HCT116 (cell line): ENCODE data around the gene ATP8A2. TPM values are rescaled to one million over a fixed set of nuclear protein-coding genes. Genes with fewer than 3 reads are reported as not detected.

Experiments used
- ATAC-seq: fragments of 200-7000 bp; cut with Tn5 transposase; 2 replicates; pipeline ENCODE4 v1.9.1; 2020; ENCODE audit warnings: mild to moderate bottlenecking, moderate library complexity
- BruUV-seq: library from RNA; stranded (reverse); fragments of 400-500 nt; replicated peaks from 2 replicates; lab custom pipeline; 2021; lab: Mats Ljungman, UMichigan
- CTCF ChIA-PET: fragments of 300-600 bp; sonication (Branson Sonifier 250); formaldehyde crosslinking; loops from one replicate; lab custom pipeline; 2021; ENCODE audit warnings: antibody characterized with exemption; lab: Charles Lee
- POLR2A ChIA-PET: fragments of 300-600, 350-600 bp; sonication (Branson Sonifier 250); formaldehyde crosslinking; loops from one replicate; lab custom pipeline; 2021; ENCODE audit warnings: antibody characterized with exemption; lab: Charles Lee
- RAD21 ChIA-PET, 2 experiments: fragments of 300-600 bp; sonication (Branson Sonifier 250); formaldehyde crosslinking; loops; one replicate each; lab custom pipeline; 2023; ENCODE audit warnings: low total read pairs in 2 of 2; ENCODE audit not compliant: uncharacterized antibody in 2 of 2, unreplicated experiment in 2 of 2, low non-redundant PET in 1 of 2; lab: Charles Lee
- DNase-seq: peaks from one replicate; pipeline ENCODE4 v3.0.0-alpha.2; 2010; ENCODE audit warnings: low read depth, low spot score
- H2AFZ ChIP-seq: fragments of 200-600 bp; shearing (Covaris generic), sonication (generic); 2 replicates; pipeline ENCODE4 v1.6.1; 2017; ENCODE audit warnings: low read depth, mixed run types, mixed read lengths, antibody characterized with exemption, low read length; ENCODE audit not compliant: poor library complexity, severe bottlenecking
- H3K27ac ChIP-seq: 2 replicates; pipeline ENCODE4 v1.5.1; 2012; ENCODE audit warnings: low read depth, low read length
- H3K27me3 ChIP-seq: fragments of 200-600 bp; sonication (generic); 2 replicates; pipeline ENCODE4 v1.6.1; 2016; ENCODE audit warnings: mixed run types, low read length, mixed read lengths; ENCODE audit not compliant: insufficient read depth
- H3K36me3 ChIP-seq, 2 experiments: fragments of 200-500 bp in 1 of 2; fragments of 200-600 bp in 1 of 2; sonication (Bioruptor generic) in 1 of 2; sonication (generic) in 1 of 2; 2 replicates each; pipeline versions ENCODE4 v1.5.1 to v1.6.1; 2014 to 2016; ENCODE audit warnings: low read length in 2 of 2, inconsistent platforms in 1 of 2, mixed read lengths in 1 of 2, mixed run types in 1 of 2; ENCODE audit not compliant: insufficient read depth in 2 of 2, control insufficient read depth in 1 of 2
- H3K4me1 ChIP-seq, 2 experiments: fragments of 200-600 bp in 1 of 2; sonication (generic) in 1 of 2; 2 replicates each; pipeline versions ENCODE4 v1.5.1 to v1.6.1; 2012 to 2017; ENCODE audit warnings: low read length in 2 of 2, inconsistent platforms in 1 of 2, mild to moderate bottlenecking in 1 of 2, mixed read lengths in 1 of 2, mixed run types in 1 of 2, moderate library complexity in 1 of 2; ENCODE audit not compliant: insufficient read depth in 2 of 2, control insufficient read depth in 1 of 2
- H3K4me2 ChIP-seq: fragments of 200-600 bp; sonication (generic); 2 replicates; pipeline ENCODE4 v1.6.1; 2017; ENCODE audit warnings: mixed run types, low read length, mixed read lengths
- H3K4me3 ChIP-seq, 2 experiments: fragments of 200-600 bp in 1 of 2; sonication (generic) in 1 of 2; replicated peaks in 1 of 2; 2 replicates each; pipeline ENCODE4 v1.5.1; 2011 to 2016; ENCODE audit warnings: low read length in 2 of 2, control low read depth in 1 of 2, low read depth in 1 of 2, mild to moderate bottlenecking in 1 of 2, mixed read lengths in 1 of 2, mixed run types in 1 of 2
- H3K79me2 ChIP-seq: fragments of 200-600 bp; sonication (generic); 2 replicates; pipeline ENCODE4 v1.6.1; 2017; ENCODE audit warnings: mild to moderate bottlenecking, mixed run types, low read length, moderate library complexity, mixed read lengths; ENCODE audit not compliant: insufficient read depth
- H3K9ac ChIP-seq: fragments of 200-600 bp; sonication (generic); 2 replicates; pipeline ENCODE4 v1.6.1; 2016; ENCODE audit warnings: low read length, mixed read lengths
- H3K9me2 ChIP-seq: fragments of 200-600 bp; sonication (generic), shearing (Covaris generic); 2 replicates; pipeline ENCODE4 v1.6.1; 2017; ENCODE audit warnings: mixed run types, mild to moderate bottlenecking, moderate library complexity; ENCODE audit not compliant: insufficient read depth
- H3K9me3 ChIP-seq, 2 experiments: fragments of 200-500 bp in 1 of 2; fragments of 200-600 bp in 1 of 2; sonication (Bioruptor generic) in 1 of 2; sonication (generic) in 1 of 2; 2 replicates each; pipeline ENCODE4 v1.6.1; 2014 to 2017; ENCODE audit warnings: low read length in 2 of 2, mixed read lengths in 2 of 2, inconsistent platforms in 1 of 2, low read depth in 1 of 2, mild to moderate bottlenecking in 1 of 2, mixed run types in 1 of 2, moderate library complexity in 1 of 2; ENCODE audit not compliant: control insufficient read depth in 1 of 2, insufficient read depth in 1 of 2
- H4K20me1 ChIP-seq: fragments of 200-600 bp; sonication (generic), shearing (Covaris generic); 2 replicates; pipeline ENCODE4 v1.6.1; 2017; ENCODE audit warnings: mixed run types, mild to moderate bottlenecking, moderate library complexity; ENCODE audit not compliant: insufficient read depth
- CEBPB ChIP-seq: IDR thresholded peaks from 2 replicates; pipeline ENCODE4 v1.6.1; 2012; ENCODE audit warnings: low read depth
- EZH2phosphoT487 ChIP-seq: fragments of 200-600 bp; IDR thresholded peaks from 2 replicates; pipeline ENCODE4 v1.6.1; 2018; ENCODE audit warnings: antibody characterized with exemption, borderline replicate concordance
- POLR2A ChIP-seq: IDR thresholded peaks from 2 replicates; pipeline ENCODE4 v1.7.0; 2011; ENCODE audit warnings: borderline replicate concordance; ENCODE audit not compliant: insufficient read depth, insufficient read length; ENCODE audit errors: extremely low read depth
- RAD21 ChIP-seq: IDR thresholded peaks from 2 replicates; pipeline ENCODE4 v1.6.1; 2012; ENCODE audit warnings: low read depth, mild to moderate bottlenecking
- SIN3A ChIP-seq: IDR thresholded peaks from 2 replicates; pipeline ENCODE4 v1.6.1; 2012; ENCODE audit warnings: low read depth
- SRF ChIP-seq: IDR thresholded peaks from 2 replicates; pipeline ENCODE4 v1.6.1; 2012; ENCODE audit warnings: low read depth
- YY1 ChIP-seq: IDR thresholded peaks from 2 replicates; pipeline ENCODE4 v1.6.1; 2011; ENCODE audit warnings: low read length, low read depth, moderate library complexity, mild to moderate bottlenecking; ENCODE audit not compliant: insufficient replicate concordance; ENCODE audit errors: extremely low read depth
- ZFX ChIP-seq: fragments of 450-650 bp; IDR thresholded peaks from 2 replicates; pipeline ENCODE4 v1.6.1; 2017
- intact Hi-C: fragments of 100-400 bp; cut with micrococcal nuclease; formaldehyde crosslinking; loops from 2 replicates; pipeline ENCODE4 v1.10.0; 2022
- total RNA-seq: library from RNA; stranded (reverse); gene quantifications from one replicate; pipeline ENCODE4 v1.2.1, GENCODE V29; 2021; ENCODE audit not compliant: unreplicated experiment
- TF ChIP-seq, protein P1 (sequence below): IDR thresholded peaks from 2 replicates; pipeline ENCODE4 v1.6.1; 2012; ENCODE audit warnings: low read depth

Gene ATP8A2
- total RNA-seq, 1 experiment from 2014 or later, result not detected

DNA sequence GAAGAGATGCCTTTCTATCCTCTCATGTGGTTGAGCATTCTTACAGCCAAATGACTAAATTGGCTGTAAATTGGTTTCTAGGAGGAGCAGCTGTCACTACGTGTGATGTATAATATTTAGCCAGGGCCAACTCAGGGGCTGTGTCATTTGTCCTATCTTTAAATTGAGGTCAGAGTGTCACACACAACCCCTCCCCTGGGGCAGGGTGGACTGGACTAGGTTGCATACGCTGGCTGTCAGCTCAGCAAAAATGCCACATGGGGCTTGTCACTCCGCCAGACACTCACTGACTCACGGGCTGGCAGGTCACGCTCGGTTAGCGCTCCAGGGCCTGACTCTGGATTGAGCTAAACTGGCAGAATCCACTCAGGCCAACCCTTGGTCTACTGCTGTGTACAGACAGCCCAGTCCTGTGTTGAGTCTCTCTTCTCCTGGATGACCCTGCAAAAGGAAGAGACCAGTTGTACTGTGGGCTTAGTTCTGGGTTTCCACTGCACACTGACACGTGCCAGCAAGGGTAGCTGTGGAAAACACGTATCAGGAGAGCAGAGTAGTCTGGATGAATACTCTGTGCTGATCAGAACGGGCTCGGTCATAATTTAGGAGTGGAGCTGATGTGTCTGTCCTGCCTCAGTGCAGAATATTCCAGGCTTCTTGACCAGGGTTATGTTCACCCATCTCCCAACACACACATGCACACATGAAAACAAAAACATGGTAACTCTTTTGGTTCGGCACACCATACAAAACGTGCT, 650.9 kb downstream of the ATP8A2 start:
- no TSS peak for BruUV-seq
- Histone ChIP-seq H3K4me1 (no peaks in the 10 kb centered on the region), H3K36me3 (no peaks in the 10 kb centered on the region), H3K9ac (no peak overlapping the region), H3K9me2 (no peaks in the 10 kb centered on the region), H3K79me2 (no peaks in the 10 kb centered on the region), H2AFZ (no peak overlapping the region), H4K20me1 (no peaks in the 10 kb centered on the region), H3K4me3 (no peak overlapping the region), H3K27me3 (peaks cover 46% of the 10 kb centered on the region), H3K4me2 (no peak overlapping the region), H3K27ac (no peak overlapping the region), H3K9me3 (no peaks in the 10 kb centered on the region)
- TF ChIP-seq YY1, result no peak
- TF ChIP-seq SIN3A, result no peak
- TF ChIP-seq ZFX, result no peak
- TF ChIP-seq RAD21, result no peak
- no peak for TF ChIP-seq POLR2A
- TF ChIP-seq CEBPB, result no peak
- no peak for TF ChIP-seq SRF
- no peak for TF ChIP-seq EZH2phosphoT487
- TF ChIP-seq, protein P1, sequence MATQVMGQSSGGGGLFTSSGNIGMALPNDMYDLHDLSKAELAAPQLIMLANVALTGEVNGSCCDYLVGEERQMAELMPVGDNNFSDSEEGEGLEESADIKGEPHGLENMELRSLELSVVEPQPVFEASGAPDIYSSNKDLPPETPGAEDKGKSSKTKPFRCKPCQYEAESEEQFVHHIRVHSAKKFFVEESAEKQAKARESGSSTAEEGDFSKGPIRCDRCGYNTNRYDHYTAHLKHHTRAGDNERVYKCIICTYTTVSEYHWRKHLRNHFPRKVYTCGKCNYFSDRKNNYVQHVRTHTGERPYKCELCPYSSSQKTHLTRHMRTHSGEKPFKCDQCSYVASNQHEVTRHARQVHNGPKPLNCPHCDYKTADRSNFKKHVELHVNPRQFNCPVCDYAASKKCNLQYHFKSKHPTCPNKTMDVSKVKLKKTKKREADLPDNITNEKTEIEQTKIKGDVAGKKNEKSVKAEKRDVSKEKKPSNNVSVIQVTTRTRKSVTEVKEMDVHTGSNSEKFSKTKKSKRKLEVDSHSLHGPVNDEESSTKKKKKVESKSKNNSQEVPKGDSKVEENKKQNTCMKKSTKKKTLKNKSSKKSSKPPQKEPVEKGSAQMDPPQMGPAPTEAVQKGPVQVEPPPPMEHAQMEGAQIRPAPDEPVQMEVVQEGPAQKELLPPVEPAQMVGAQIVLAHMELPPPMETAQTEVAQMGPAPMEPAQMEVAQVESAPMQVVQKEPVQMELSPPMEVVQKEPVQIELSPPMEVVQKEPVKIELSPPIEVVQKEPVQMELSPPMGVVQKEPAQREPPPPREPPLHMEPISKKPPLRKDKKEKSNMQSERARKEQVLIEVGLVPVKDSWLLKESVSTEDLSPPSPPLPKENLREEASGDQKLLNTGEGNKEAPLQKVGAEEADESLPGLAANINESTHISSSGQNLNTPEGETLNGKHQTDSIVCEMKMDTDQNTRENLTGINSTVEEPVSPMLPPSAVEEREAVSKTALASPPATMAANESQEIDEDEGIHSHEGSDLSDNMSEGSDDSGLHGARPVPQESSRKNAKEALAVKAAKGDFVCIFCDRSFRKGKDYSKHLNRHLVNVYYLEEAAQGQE, result no peak
- ChIA-PET RAD21 (no interaction called here), CTCF (no interaction called here), POLR2A (interaction anchor here (1.2 kb wide), 1 partner anchor 15 kb away, joined by 3 read pairs; no protein-coding TSS in a partner anchor)
- DNase-seq (no peak), ATAC-seq (peak; percentile 65)
- intact Hi-C loops, result no loop called here
